ENCODE results near the gene TRIM14.

Gene TRIM14

GRCh38 chr9:98083566-98084183, 35.3 kb downstream of the TRIM14 start:
- TF ChIP-seq PPARA (CRISPR knock-in tag; IDR thresholded peaks at IDR 0.05; ENCODE audit: borderline replicate concordance) (no peak), ZNF8 (CRISPR knock-in tag; IDR thresholded peaks at IDR 0.05) (no peak), ZFP30 (CRISPR knock-in tag; IDR thresholded peaks at IDR 0.05) (no peak)
- ATAC-seq = no peak

GRCh38 chr9:98083061-98083501, 35.9 kb downstream of the TRIM14 start:
- no peak for ATAC-seq
- no peak for TF ChIP-seq PATZ1 (CRISPR knock-in tag; IDR thresholded peaks at IDR 0.05; ENCODE audit: borderline replicate concordance)
- no peak for TF ChIP-seq ZFP3 (CRISPR knock-in tag; IDR thresholded peaks at IDR 0.05)
- TF ChIP-seq TOX (CRISPR knock-in tag; IDR thresholded peaks at IDR 0.05; ENCODE audit: borderline replicate concordance) = no peak

GRCh38 chr9:98081477-98082219, 37.4 kb downstream of the TRIM14 start:
- peak; percentile 75 for ATAC-seq
- TF ChIP-seq GLIS3 (CRISPR knock-in tag; IDR thresholded peaks at IDR 0.05) (no peak), CSDC2 (CRISPR knock-in tag; IDR thresholded peaks at IDR 0.05) (no peak), ISL1 (CRISPR knock-in tag; IDR thresholded peaks at IDR 0.05) (peak; percentile 8; the same call in 1 of the 2 replicates), TSHZ2 (CRISPR knock-in tag; IDR thresholded peaks at IDR 0.05) (no peak)

- no peak for TF ChIP-seq ZC3H10 (CRISPR knock-in tag; IDR thresholded peaks at IDR 0.05)
- no peak for TF ChIP-seq ZNF8 (CRISPR knock-in tag; IDR thresholded peaks at IDR 0.05)
- no peak for TF ChIP-seq TCF4 (CRISPR knock-in tag; IDR thresholded peaks at IDR 0.05; ENCODE audit: borderline replicate concordance)
- TF ChIP-seq PATZ1 (CRISPR knock-in tag; IDR thresholded peaks at IDR 0.05; ENCODE audit: borderline replicate concordance) = no peak
- TF ChIP-seq CSRNP3 (CRISPR knock-in tag; IDR thresholded peaks at IDR 0.05) = no peak
- TF ChIP-seq ZFP3 (CRISPR knock-in tag; IDR thresholded peaks at IDR 0.05) = no peak
- no peak for TF ChIP-seq ESRRG (CRISPR knock-in tag; IDR thresholded peaks at IDR 0.05)
- TF ChIP-seq OSR1 (CRISPR knock-in tag; IDR thresholded peaks at IDR 0.05) = no peak
- TF ChIP-seq TOX (CRISPR knock-in tag; IDR thresholded peaks at IDR 0.05; ENCODE audit: borderline replicate concordance) = no peak
- TF ChIP-seq GLIS3 (CRISPR knock-in tag; IDR thresholded peaks at IDR 0.05) = no peak
- no peak for TF ChIP-seq ARNTL (CRISPR knock-in tag; IDR thresholded peaks at IDR 0.05; ENCODE audit: borderline replicate concordance, low read depth)
- ATAC-seq = no peak
Measured at GRCh38 chr9:98080780-98081179, 38.2 kb downstream of the TRIM14 start.

GRCh38 chr9:98080326-98080725, 38.7 kb downstream of the TRIM14 start:
- peak; percentile 34; the same call in 2 of the 3 replicates for ATAC-seq

More at GRCh38 chr9:98080326-98080725, 38.7 kb downstream of the TRIM14 start:
- TF ChIP-seq CREB5 (CRISPR knock-in tag; IDR thresholded peaks at IDR 0.05; ENCODE audit: low read depth) (peak; percentile 41; the same call in 1 of the 2 replicates), RARB (CRISPR knock-in tag; IDR thresholded peaks at IDR 0.05) (no peak), ZFP30 (CRISPR knock-in tag; IDR thresholded peaks at IDR 0.05) (no peak), ISL1 (CRISPR knock-in tag; IDR thresholded peaks at IDR 0.05) (peak; percentile 68)
